ENCODE data around the gene BANP.

GRCh38 chr16:87974178-87974577, 22.9 kb downstream of the BANP start:
- TF ChIP-seq EZH2 (IDR thresholded peaks at IDR 0.05; ENCODE audit: borderline replicate concordance, low read depth, low read length, severe bottlenecking), result no peak
- no peak for TF ChIP-seq CTCF (IDR thresholded peaks at IDR 0.05; ENCODE audit: borderline replicate concordance, extremely low read depth, low read length, poor library complexity, severe bottlenecking)
